ENCODE data around the gene CERCAM. TPM values are rescaled to one million over a fixed set of nuclear protein-coding genes. Genes with fewer than 3 reads are reported as not detected.

CERCAM gene
- total and polyA plus RNA-seq, 2 of the 13 experiments (the other 11 are each of a cell fraction or from before 2014, with no cell fraction given): 9.0 to 17.1 TPM

GRCh38 chr9:128396970-128397613 lies 23.6 kb upstream of the CERCAM start:
- TF ChIP-seq TBL1XR1 (IDR thresholded peaks at IDR 0.05; ENCODE audit: borderline replicate concordance, low read length, partially characterized antibody): no peak
- peak; percentile 68; the same call in 1 of the 2 replicates for TF ChIP-seq ZKSCAN1 (IDR thresholded peaks at IDR 0.05; ENCODE audit: low read length)
- TF ChIP-seq ZNF354B (CRISPR knock-in tag; IDR thresholded peaks at IDR 0.05): no peak
- ChIA-PET POLR2A (interaction anchor here (2.1 kb wide), 1 partner anchor 23 kb away, joined by 4 read pairs; no protein-coding TSS in a partner anchor), CTCF (ENCODE audit: low intra/inter-chr PET ratio, low total read pairs) (no interaction called here)
- peak; percentile 25 for DNase-seq (ENCODE audit: low spot score)
- BruUV-seq (replicated peaks): no TSS peak
- WGBS (ENCODE audit: low lambda C conversion rate): 23% methylated on average over 19 of the region's 19 CpGs
- Histone ChIP-seq H3K79me2 (ENCODE audit: insufficient read depth, low read length) (no peaks in the 10 kb centered on the region), H4K20me1 (ENCODE audit: insufficient read depth, low read length) (no peaks in the 10 kb centered on the region), H3K4me3 (replicated peaks in 1 of 3; ENCODE audit: insufficient read depth in 1 of 3, low read depth in 2 of 3, low read length in 3 of 3) (no peak overlapping the region; a peak in 1 of 6 replicates), H3K9ac (ENCODE audit: insufficient read depth, low read depth, low read length) (no peak overlapping the region), H3K9me3 (ENCODE audit: low read length) (no peaks in the 10 kb centered on the region), H3K27ac (ENCODE audit: extremely low read length, insufficient read depth, low read length) (no peak overlapping the region), H3K36me3 (replicated peaks in 1 of 2; ENCODE audit: control insufficient read depth in 1 of 2, insufficient read depth in 2 of 2, low read length in 2 of 2) (peaks cover 0 to 2% of the 10 kb centered on the region in 2 experiments; a peak in 1 of 5 replicates), H3K4me1 (ENCODE audit: insufficient read depth, low read length) (peaks cover 28% of the 10 kb centered on the region), H2AFZ (ENCODE audit: low read length) (no peak overlapping the region), H3K4me2 (ENCODE audit: low read depth, low read length) (peak overlapping the region; percentile 71), H3K27me3 (ENCODE audit: control insufficient read depth in 1 of 2, insufficient read depth in 2 of 2, low read length in 2 of 2) (peaks cover 2 to 13% of the 10 kb centered on the region in 2 experiments; a peak in 2 of 5 replicates)
- intact Hi-C loops (cut with micrococcal nuclease; ENCODE audit: unreplicated experiment) (no loop called here), in situ Hi-C loops (cut with HindIII; ENCODE audit: extremely low pct_ligation_motif_present, low pct_unique_long_range_greater_than_20kb) (no loop called here)
- FAIRE-seq: no peak
- ATAC-seq: peak; percentile 65

DNA sequence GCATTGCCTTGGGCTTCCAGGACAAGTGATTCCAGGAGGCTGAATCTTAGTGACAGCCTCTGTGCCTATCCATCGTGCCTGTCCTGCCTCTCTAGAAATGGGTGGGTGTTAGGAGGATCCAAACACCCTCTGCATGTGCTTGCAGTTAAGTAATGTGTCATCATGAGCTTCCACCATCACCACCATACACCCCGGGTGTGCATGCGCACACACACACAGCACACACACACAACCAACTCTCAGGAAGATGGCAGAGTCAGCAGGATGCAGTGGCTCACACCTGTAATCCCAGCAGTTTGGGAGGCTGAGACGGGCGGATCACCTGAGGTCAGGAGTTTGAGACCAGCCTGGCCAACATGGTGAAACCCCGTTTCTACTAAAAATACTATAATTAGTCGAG lies 22.8 kb upstream of the CERCAM start:
- no peak for DNase-seq (ENCODE audit: low spot score)
- Histone ChIP-seq H3K27ac (ENCODE audit: extremely low read length, insufficient read depth, low read length) (no peak overlapping the region), H3K27me3 (ENCODE audit: control insufficient read depth in 1 of 2, insufficient read depth in 2 of 2, low read length in 2 of 2) (peaks cover 2 to 13% of the 10 kb centered on the region in 2 experiments; a peak in 2 of 5 replicates), H3K9me3 (ENCODE audit: low read length) (no peaks in the 10 kb centered on the region), H3K9ac (ENCODE audit: insufficient read depth, low read depth, low read length) (no peak overlapping the region), H3K4me2 (ENCODE audit: low read depth, low read length) (peak overlapping the region; percentile 71), H2AFZ (ENCODE audit: low read length) (no peak overlapping the region), H3K36me3 (replicated peaks in 1 of 2; ENCODE audit: control insufficient read depth in 1 of 2, insufficient read depth in 2 of 2, low read length in 2 of 2) (no peaks in the 10 kb centered on the region), H3K4me3 (replicated peaks in 1 of 3; ENCODE audit: insufficient read depth in 1 of 3, low read depth in 2 of 3, low read length in 3 of 3) (no peak overlapping the region), H3K79me2 (ENCODE audit: insufficient read depth, low read length) (no peaks in the 10 kb centered on the region), H4K20me1 (ENCODE audit: insufficient read depth, low read length) (no peaks in the 10 kb centered on the region), H3K4me1 (ENCODE audit: insufficient read depth, low read length) (peaks cover 28% of the 10 kb centered on the region)
- in situ Hi-C loops (cut with HindIII; ENCODE audit: extremely low pct_ligation_motif_present, low pct_unique_long_range_greater_than_20kb): no loop called here
- no peak for FAIRE-seq
- ChIA-PET POLR2A (interaction anchor here (0.6 to 2.1 kb wide), 3 partner anchors 22 to 85 kb away, joined by 3 to 4 read pairs (median 4); partner anchors contain the start of gene URM1), CTCF (ENCODE audit: low intra/inter-chr PET ratio, low total read pairs) (no interaction called here)
- intact Hi-C loops (cut with micrococcal nuclease; ENCODE audit: unreplicated experiment): no loop called here
- TF ChIP-seq POLR2G (IDR thresholded peaks at IDR 0.05; ENCODE audit: low read depth, low read length) (no peak), EZH2 (conservative IDR thresholded peaks at IDR 0.05; ENCODE audit: low read depth, low read length) (no peak), JUNB (CRISPR knock-in tag; IDR thresholded peaks at IDR 0.05; ENCODE audit: borderline replicate concordance) (no peak), ZBTB49 (CRISPR knock-in tag; IDR thresholded peaks at IDR 0.05; ENCODE audit: borderline replicate concordance) (no peak), ZNF362 (CRISPR knock-in tag; IDR thresholded peaks at IDR 0.05; ENCODE audit: borderline replicate concordance) (no peak), ZNF749 (CRISPR knock-in tag; IDR thresholded peaks at IDR 0.05; ENCODE audit: borderline replicate concordance) (no peak)
- BruUV-seq (replicated peaks): no TSS peak
- no peak for ATAC-seq
- 36% methylated on average over 7 of the region's 7 CpGs for WGBS (ENCODE audit: low lambda C conversion rate)

Data from HepG2 (cell line).